OCI-LY1 (cell line): Measurements from ENCODE around the gene KLRK1.

ENCODE experiments used
- EZH2 ChIP-seq: fragments of 200-600 bp; sonication (generic), shearing (Covaris generic); IDR thresholded peaks from 2 replicates; pipeline ENCODE4 v1.8.0; 2017; ENCODE audit warnings: borderline replicate concordance, mixed run types, mild to moderate bottlenecking, antibody characterized with exemption, low read length, moderate library complexity, mixed read lengths
- TF ChIP-seq, protein P1 (sequence below): fragments of 200-600 bp; sonication (generic), shearing (Covaris generic); IDR thresholded peaks from 2 replicates; pipeline ENCODE4 v1.5.1; 2017; ENCODE audit warnings: mild to moderate bottlenecking, antibody characterized with exemption, low read length, moderate library complexity, mixed read lengths

DNA sequence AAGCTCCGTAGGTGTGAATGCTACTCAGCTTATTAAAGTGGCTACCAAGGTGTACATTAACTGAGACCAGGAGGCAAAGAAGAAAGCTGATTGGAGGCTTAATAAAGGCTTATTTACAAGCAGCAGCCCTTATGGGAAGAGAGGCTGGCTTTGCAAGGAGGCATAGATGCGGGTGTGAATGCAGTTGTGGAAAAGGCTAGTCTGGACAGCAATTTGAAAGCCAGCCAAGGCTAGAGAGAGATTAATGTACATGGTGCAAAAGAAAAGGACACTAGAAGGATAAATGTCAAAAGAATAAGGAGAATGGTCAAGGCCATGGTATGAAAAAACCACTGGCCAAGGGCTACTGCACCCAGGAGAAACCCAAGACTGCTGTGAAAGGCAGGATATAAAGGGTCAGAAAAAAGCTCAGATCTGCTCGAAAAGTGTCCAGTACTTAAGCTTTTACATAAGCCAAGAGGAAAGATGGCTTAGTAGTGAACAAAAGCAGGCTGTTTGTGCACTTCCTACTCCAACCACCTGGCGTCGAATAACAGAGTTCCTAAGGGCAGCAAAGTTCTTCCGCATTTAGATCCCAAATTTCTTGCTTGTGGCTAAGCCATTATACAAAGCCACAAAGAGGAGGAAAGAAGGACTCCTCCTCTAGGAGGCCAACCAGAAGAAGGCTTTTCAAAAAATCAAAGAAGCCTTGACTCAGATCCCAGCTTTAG is 24.0 kb downstream of the KLRK1 start:
- TF ChIP-seq, protein P1, sequence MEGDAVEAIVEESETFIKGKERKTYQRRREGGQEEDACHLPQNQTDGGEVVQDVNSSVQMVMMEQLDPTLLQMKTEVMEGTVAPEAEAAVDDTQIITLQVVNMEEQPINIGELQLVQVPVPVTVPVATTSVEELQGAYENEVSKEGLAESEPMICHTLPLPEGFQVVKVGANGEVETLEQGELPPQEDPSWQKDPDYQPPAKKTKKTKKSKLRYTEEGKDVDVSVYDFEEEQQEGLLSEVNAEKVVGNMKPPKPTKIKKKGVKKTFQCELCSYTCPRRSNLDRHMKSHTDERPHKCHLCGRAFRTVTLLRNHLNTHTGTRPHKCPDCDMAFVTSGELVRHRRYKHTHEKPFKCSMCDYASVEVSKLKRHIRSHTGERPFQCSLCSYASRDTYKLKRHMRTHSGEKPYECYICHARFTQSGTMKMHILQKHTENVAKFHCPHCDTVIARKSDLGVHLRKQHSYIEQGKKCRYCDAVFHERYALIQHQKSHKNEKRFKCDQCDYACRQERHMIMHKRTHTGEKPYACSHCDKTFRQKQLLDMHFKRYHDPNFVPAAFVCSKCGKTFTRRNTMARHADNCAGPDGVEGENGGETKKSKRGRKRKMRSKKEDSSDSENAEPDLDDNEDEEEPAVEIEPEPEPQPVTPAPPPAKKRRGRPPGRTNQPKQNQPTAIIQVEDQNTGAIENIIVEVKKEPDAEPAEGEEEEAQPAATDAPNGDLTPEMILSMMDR = peak; percentile 35; the same call in 1 of the 2 replicates
- TF ChIP-seq EZH2 = no peak
